Right lobe of liver (tissue), 4 donors: ENCODE results near the gene GPR78.

ENCODE experiments used
- CTCF ChIP-seq, 4 donors: fragments of 200-600 bp in 3 of 4; fragments of 450-650 bp in 1 of 4; IDR thresholded peaks; one replicate each; pipeline versions ENCODE4 v1.5.1 to v1.8.0; 2016 to 2022; ENCODE audit warnings: antibody characterized with exemption in 4 of 4, mild to moderate bottlenecking in 2 of 4
- POLR2A ChIP-seq: fragments of 450-650 bp; IDR thresholded peaks from one replicate; pipeline ENCODE4 v1.6.1; 2017; ENCODE audit warnings: antibody characterized with exemption, mild to moderate bottlenecking
- donor health status: DM: no; HTN: no; CAD: no.
- donor health status: DM: no; HTN: no; CAD: no.
- donor health status: DM: no; HTN: yes; CAD: no.

- no peak for TF ChIP-seq POLR2A
- TF ChIP-seq CTCF (IDR thresholded peaks at IDR 0.05) = no peak
These were observed 13.3 kb downstream of the GPR78 start for GRCh38 chr4:8593264-8594096.
